PC-3 (cell line): ENCODE measurements around the gene PASK.

Experiments
- EZH2 ChIP-seq: fragments of 300-600 bp; sonication (generic); IDR thresholded peaks from one replicate; pipeline ENCODE4 v1.6.1; 2017; ENCODE audit warnings: antibody characterized with exemption, mild to moderate bottlenecking, low read length; ENCODE audit not compliant: unreplicated experiment
- TF ChIP-seq, protein P1 (sequence below): fragments of 300-600 bp; sonication (generic); conservative IDR thresholded peaks from 2 replicates; pipeline ENCODE4 v1.5.1; 2017; ENCODE audit warnings: antibody characterized with exemption, low read depth, mild to moderate bottlenecking, low read length

DNA sequence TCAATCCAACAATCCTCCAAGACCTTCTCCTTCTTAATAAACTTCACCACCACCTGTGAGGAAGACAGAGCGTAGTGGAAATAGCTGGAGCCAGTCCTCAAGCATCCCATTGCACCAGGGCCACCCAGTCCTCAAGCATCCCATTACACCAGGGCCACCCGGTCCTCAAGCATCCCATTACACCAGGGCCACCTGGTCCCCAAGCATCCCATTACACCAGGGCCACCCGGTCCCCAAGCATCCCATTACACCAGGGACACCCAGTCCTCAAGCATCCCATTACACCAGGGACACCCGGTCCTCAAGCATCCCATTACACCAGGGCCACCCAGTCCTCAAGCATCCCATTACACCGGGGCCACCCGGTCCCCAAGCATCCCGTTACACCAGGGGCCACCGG, 33.9 kb downstream of the PASK start:
- TF ChIP-seq, protein P1, sequence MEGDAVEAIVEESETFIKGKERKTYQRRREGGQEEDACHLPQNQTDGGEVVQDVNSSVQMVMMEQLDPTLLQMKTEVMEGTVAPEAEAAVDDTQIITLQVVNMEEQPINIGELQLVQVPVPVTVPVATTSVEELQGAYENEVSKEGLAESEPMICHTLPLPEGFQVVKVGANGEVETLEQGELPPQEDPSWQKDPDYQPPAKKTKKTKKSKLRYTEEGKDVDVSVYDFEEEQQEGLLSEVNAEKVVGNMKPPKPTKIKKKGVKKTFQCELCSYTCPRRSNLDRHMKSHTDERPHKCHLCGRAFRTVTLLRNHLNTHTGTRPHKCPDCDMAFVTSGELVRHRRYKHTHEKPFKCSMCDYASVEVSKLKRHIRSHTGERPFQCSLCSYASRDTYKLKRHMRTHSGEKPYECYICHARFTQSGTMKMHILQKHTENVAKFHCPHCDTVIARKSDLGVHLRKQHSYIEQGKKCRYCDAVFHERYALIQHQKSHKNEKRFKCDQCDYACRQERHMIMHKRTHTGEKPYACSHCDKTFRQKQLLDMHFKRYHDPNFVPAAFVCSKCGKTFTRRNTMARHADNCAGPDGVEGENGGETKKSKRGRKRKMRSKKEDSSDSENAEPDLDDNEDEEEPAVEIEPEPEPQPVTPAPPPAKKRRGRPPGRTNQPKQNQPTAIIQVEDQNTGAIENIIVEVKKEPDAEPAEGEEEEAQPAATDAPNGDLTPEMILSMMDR = no peak
- no peak for TF ChIP-seq EZH2
